ENCODE results near the gene SLC5A1.
"Not testable (repeated sequence)": the region's sequence is repeated elsewhere in the genome, so short reads cannot be mapped to it uniquely, and the experiment has no call there.

DNA sequence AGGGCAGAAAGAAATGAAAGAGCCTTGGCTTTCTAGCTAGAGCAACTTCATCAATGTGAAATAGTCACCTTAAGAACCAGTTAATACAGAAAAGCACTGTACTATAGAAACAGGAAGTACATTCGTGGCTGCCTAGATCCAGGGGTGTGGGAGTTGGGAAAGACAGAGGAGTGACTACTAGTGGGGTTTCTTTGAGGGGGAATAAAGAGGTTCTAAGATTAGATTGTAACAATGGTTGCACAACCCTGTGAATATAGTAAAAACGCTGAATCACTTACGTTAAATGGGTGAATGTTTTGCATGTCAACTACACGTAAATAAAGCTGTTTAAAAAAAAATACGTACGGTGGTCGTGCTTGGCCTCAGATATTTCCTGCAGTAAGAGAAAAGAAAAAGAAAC is 107.6 kb downstream of the SLC5A1 start:
- TF ChIP-seq SP2 (IDR thresholded peaks at IDR 0.05; ENCODE audit: extremely low read depth, low read depth, low read length, poor library complexity, severe bottlenecking); REST (IDR thresholded peaks at IDR 0.05; ENCODE audit: borderline replicate concordance); REST (CRISPR knock-in tag; IDR thresholded peaks at IDR 0.05; ENCODE audit: low read depth); CTCF (IDR thresholded peaks at IDR 0.05 in 2 of 3, conservative IDR thresholded peaks at IDR 0.05 in 1 of 3; ENCODE audit: insufficient read depth in 2 of 3, low read depth in 1 of 3, low read length in 3 of 3); ID3 (CRISPR knock-in tag; IDR thresholded peaks at IDR 0.05); ID3 (tag; IDR thresholded peaks at IDR 0.05); ZNF121 (CRISPR knock-in tag; conservative IDR thresholded peaks at IDR 0.05); ZNF347 (CRISPR knock-in tag; IDR thresholded peaks at IDR 0.05; ENCODE audit: low read depth); CEBPB (tag; IDR thresholded peaks at IDR 0.05); FOSL1 (tag; conservative IDR thresholded peaks at IDR 0.05); NR3C1 (CRISPR knock-in tag; IDR thresholded peaks at IDR 0.05); RNF2 (IDR thresholded peaks at IDR 0.05): not testable (repeated sequence)

Data from K562 (cell line).